GM12878 (cell line): ENCODE measurements around the gene NOXA1. TPM values are rescaled to one million over a fixed set of nuclear protein-coding genes. Genes with fewer than 3 reads are reported as not detected.

Source experiments
- ATAC-seq: fragments of 200-7000 bp; cut with Tn5 transposase; 3 replicates; pipeline ENCODE4 v1.9.1; 2020; ENCODE audit warnings: mild to moderate bottlenecking, moderate library complexity
- BruUV-seq: library from RNA; stranded (reverse); fragments of 400-500 nt; replicated peaks from 2 replicates; lab custom pipeline; 2021; lab: Mats Ljungman, UMichigan
- CTCF ChIA-PET: fragments of 300-600 bp; sonication (Branson Sonifier 250); formaldehyde crosslinking; extraction: SDS; loops from one replicate; lab custom pipeline; 2021; ENCODE audit warnings: inconsistent platforms; lab: Yijun Ruan, JAX
- POLR2A ChIA-PET: fragments of 350-600 bp; formaldehyde crosslinking; extraction: SDS; loops from one replicate; lab custom pipeline; 2021; ENCODE audit warnings: inconsistent platforms; lab: Charles Lee
- RAD21 ChIA-PET: fragments of 300-600 bp; sonication (Branson Sonifier 250); formaldehyde crosslinking; loops from one replicate; lab custom pipeline; 2023; ENCODE audit warnings: antibody characterized with exemption; ENCODE audit not compliant: unreplicated experiment; lab: Charles Lee
- SMC1A ChIA-PET: fragments of 300-600 bp; sonication (Branson Sonifier 250); formaldehyde crosslinking; loops from one replicate; lab custom pipeline; 2023; ENCODE audit not compliant: unreplicated experiment, uncharacterized antibody; lab: Charles Lee
- DNase-seq: peaks from one replicate; pipeline ENCODE4 v3.0.0-alpha.2; 2011; ENCODE audit warnings: low read depth, low spot score
- FAIRE-seq: peaks from 3 replicates; lab custom pipeline; 2011; peaks lifted over from hg19 to GRCh38; lab: Jason Lieb, UNC
- H2AFZ ChIP-seq: 2 replicates; pipeline ENCODE4 v1.6.0; 2011; ENCODE audit warnings: low read depth, low read length, control low read depth; ENCODE audit not compliant: control insufficient read depth
- H3K27ac ChIP-seq: 2 replicates; pipeline ENCODE4 v1.5.1; 2011; ENCODE audit warnings: control low read depth; ENCODE audit not compliant: control insufficient read depth, insufficient read depth
- H3K27me3 ChIP-seq, 2 experiments: replicated peaks in 1 of 2; 2 replicates each; pipeline versions ENCODE4 v1.6.0 to v1.6.1; 2011; ENCODE audit warnings: low read length in 1 of 2; ENCODE audit not compliant: control insufficient read depth in 2 of 2, insufficient read depth in 2 of 2
- H3K36me3 ChIP-seq, 2 experiments: 2 replicates each; pipeline ENCODE4 v1.5.1; 2011; ENCODE audit warnings: low read length in 1 of 2; ENCODE audit not compliant: control insufficient read depth in 2 of 2, insufficient read depth in 2 of 2
- H3K4me1 ChIP-seq: 2 replicates; pipeline ENCODE4 v1.6.1; 2011; ENCODE audit warnings: mild to moderate bottlenecking, low read length, moderate library complexity, mixed read lengths; ENCODE audit not compliant: control insufficient read depth, insufficient read depth
- H3K4me2 ChIP-seq: 2 replicates; pipeline ENCODE4 v1.6.0; 2011; ENCODE audit warnings: control low read depth; ENCODE audit not compliant: control insufficient read depth, insufficient read depth
- H3K4me3 ChIP-seq: fragments of 200-600 bp; sonication (generic); 2 replicates; pipeline ENCODE4 v1.5.1; 2016
- H3K79me2 ChIP-seq: 2 replicates; pipeline ENCODE4 v1.6.0; 2011; ENCODE audit warnings: low read length; ENCODE audit not compliant: control insufficient read depth, insufficient read depth
- H3K9ac ChIP-seq: 2 replicates; pipeline ENCODE4 v1.8.0; 2011; ENCODE audit warnings: low read length, control low read depth, mixed read lengths; ENCODE audit not compliant: control insufficient read depth, insufficient read depth
- H3K9me3 ChIP-seq: replicated peaks from 3 replicates; pipeline ENCODE4 v1.5.1; 2011; ENCODE audit warnings: mild to moderate bottlenecking, low read length; ENCODE audit not compliant: control insufficient read depth, insufficient read depth
- H4K20me1 ChIP-seq: 2 replicates; pipeline ENCODE4 v1.6.0; 2011; ENCODE audit not compliant: control insufficient read depth, insufficient read depth
- CEBPB ChIP-seq, 2 experiments: fragments of 150-350 bp in 1 of 2; IDR thresholded peaks; 2 replicates each; pipeline ENCODE4 v1.6.1; 2012 to 2014; ENCODE audit warnings: low read depth in 2 of 2, low read length in 2 of 2, borderline replicate concordance in 1 of 2, inconsistent platforms in 1 of 2
- EZH2 ChIP-seq: IDR thresholded peaks from 2 replicates; pipeline ENCODE4 v1.6.1; 2012; ENCODE audit warnings: low read depth, mild to moderate bottlenecking, control low read depth, inconsistent platforms, low read length, borderline replicate concordance; ENCODE audit not compliant: control insufficient read depth
- NFXL1 ChIP-seq: fragments of 450-650 bp; IDR thresholded peaks from 2 replicates; pipeline ENCODE4 v1.6.1; 2017; ENCODE audit warnings: antibody characterized with exemption, mild to moderate bottlenecking, borderline replicate concordance
- PAX5 ChIP-seq: IDR thresholded peaks from 2 replicates; pipeline ENCODE4 v1.6.1; 2011; ENCODE audit warnings: low read depth, low read length, borderline replicate concordance
- RELA ChIP-seq: fragments of 450-650 bp; IDR thresholded peaks from 2 replicates; pipeline ENCODE4 v1.8.0; 2014; ENCODE audit warnings: borderline replicate concordance; ENCODE audit not compliant: partially characterized antibody
- SIN3A ChIP-seq: IDR thresholded peaks from 2 replicates; pipeline ENCODE4 v1.6.1; 2012; ENCODE audit warnings: low read depth, low read length, improper control_type of control experiment
- SP1 ChIP-seq: IDR thresholded peaks from one replicate; pipeline ENCODE4 v1.6.1; 2011; ENCODE audit warnings: low read depth, low read length
- STAT1 ChIP-seq: fragments of 450-650 bp; conservative IDR thresholded peaks from 2 replicates; pipeline ENCODE4 v1.6.1; 2014; ENCODE audit warnings: antibody characterized with exemption, mild to moderate bottlenecking
- TARDBP ChIP-seq: IDR thresholded peaks from 2 replicates; pipeline ENCODE4 v1.6.1; 2016; ENCODE audit warnings: borderline replicate concordance
- WGBS: methylation state at CpG from one replicate; pipeline ENCODE4 v1.1.6; 2016; ENCODE audit warnings: low lambda C conversion rate; ENCODE audit not compliant: insufficient replicate concordance, insufficient coverage; ENCODE audit errors: missing lambda C conversion rate; 5-methylcytosine and 5-hydroxymethylcytosine counted together
- in situ Hi-C: fragments of 300-500 bp; cut with MboI; formaldehyde crosslinking; loops from 9 replicates; pipeline ENCODE4 v1.14.3; 2018; ENCODE audit warnings: mixed read lengths
- intact Hi-C: fragments of 100-400 bp; cut with micrococcal nuclease; formaldehyde crosslinking; loops from one replicate; pipeline ENCODE4 v1.14.2; 2022; ENCODE audit not compliant: unreplicated experiment
- polyA plus RNA-seq, 11 experiments: library from polyadenylated mRNA; depleted of rRNA in 4 of 11; unstranded in 6 of 11; stranded (reverse) in 5 of 11; fragments of >200 nt; fragmentation: Nextera tagmentation in 4 of 11; fragmentation: Illumina TruSeq in 1 of 11; extraction: Ambion mirVana in 4 of 11; extraction: Trizol in 1 of 11; gene quantifications; 1 replicate in 1 of 11; 2 replicates in 10 of 11; pipeline versions ENCODE4 v1.2.1 to v1.2.3, GENCODE V29; 2011 to 2016; ENCODE audit warnings: inconsistent platforms in 2 of 11, missing spikeins in 2 of 11, low read depth in 1 of 11
- total RNA-seq, 4 experiments: library from RNA; depleted of rRNA in 3 of 4; stranded (reverse); fragments of >200 nt in 3 of 4; fragmentation: Illumina TruSeq in 1 of 4; extraction: Trizol in 1 of 4; gene quantifications; 2 replicates each; pipeline versions ENCODE4 v1.2.1 to v1.2.3, GENCODE V29; 2013 to 2021
- TF ChIP-seq, protein P1 (sequence below): fragments of 450-650 bp; conservative IDR thresholded peaks from 2 replicates; pipeline ENCODE4 v1.6.1; 2017; ENCODE audit warnings: mild to moderate bottlenecking, moderate library complexity
- TF ChIP-seq, protein P2 (sequence below): fragments of 450-650 bp; IDR thresholded peaks from 2 replicates; pipeline ENCODE4 v1.6.1; 2017; ENCODE audit warnings: mild to moderate bottlenecking
- TF ChIP-seq, protein P3 (sequence below): fragments of 450-650 bp; IDR thresholded peaks from 2 replicates; pipeline ENCODE4 v1.6.1; 2018; ENCODE audit warnings: borderline replicate concordance, mild to moderate bottlenecking; ENCODE audit not compliant: partially characterized antibody
- TF ChIP-seq, protein P4 (sequence below): IDR thresholded peaks from 2 replicates; pipeline ENCODE4 v1.6.1; 2011; ENCODE audit warnings: borderline replicate concordance, low read depth, mild to moderate bottlenecking, moderate library complexity, mixed read lengths, low read length; ENCODE audit not compliant: insufficient read depth; ENCODE audit errors: extremely low read length
- TF ChIP-seq, protein P5 (sequence below): fragments of 450-650 bp; IDR thresholded peaks from 2 replicates; pipeline ENCODE4 v1.6.1; 2016; ENCODE audit warnings: mild to moderate bottlenecking

The NOXA1 gene
- total and polyA plus RNA-seq, 10 of the 15 experiments (the other 5 are each of a cell fraction or from before 2014, with no cell fraction given), result 0.08 to 0.20 TPM; not detected in 8

DNA sequence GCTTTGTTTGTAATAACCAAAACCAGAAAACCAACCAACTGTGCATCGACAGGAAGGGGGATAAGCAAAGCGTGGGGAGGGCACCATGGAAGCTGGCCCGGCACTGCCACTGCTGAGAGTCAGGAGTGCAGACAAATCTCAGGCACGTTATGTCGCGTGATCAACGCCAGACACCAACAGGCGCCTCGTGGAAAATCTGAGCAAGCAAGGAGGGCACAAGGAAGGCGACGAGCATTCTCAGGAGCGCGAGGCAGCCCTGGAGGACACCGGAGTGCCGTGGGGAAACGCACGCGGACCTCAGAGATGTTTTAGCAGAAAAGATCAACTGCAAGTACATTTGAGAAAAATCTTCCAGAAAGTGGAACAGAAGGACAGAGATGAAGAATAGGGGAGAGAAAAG is 51.1 kb downstream of the NOXA1 start (continued):
- TF ChIP-seq, protein P1, sequence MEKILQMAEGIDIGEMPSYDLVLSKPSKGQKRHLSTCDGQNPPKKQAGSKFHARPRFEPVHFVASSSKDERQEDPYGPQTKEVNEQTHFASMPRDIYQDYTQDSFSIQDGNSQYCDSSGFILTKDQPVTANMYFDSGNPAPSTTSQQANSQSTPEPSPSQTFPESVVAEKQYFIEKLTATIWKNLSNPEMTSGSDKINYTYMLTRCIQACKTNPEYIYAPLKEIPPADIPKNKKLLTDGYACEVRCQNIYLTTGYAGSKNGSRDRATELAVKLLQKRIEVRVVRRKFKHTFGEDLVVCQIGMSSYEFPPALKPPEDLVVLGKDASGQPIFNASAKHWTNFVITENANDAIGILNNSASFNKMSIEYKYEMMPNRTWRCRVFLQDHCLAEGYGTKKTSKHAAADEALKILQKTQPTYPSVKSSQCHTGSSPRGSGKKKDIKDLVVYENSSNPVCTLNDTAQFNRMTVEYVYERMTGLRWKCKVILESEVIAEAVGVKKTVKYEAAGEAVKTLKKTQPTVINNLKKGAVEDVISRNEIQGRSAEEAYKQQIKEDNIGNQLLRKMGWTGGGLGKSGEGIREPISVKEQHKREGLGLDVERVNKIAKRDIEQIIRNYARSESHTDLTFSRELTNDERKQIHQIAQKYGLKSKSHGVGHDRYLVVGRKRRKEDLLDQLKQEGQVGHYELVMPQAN, result no peak
- TF ChIP-seq, protein P2, sequence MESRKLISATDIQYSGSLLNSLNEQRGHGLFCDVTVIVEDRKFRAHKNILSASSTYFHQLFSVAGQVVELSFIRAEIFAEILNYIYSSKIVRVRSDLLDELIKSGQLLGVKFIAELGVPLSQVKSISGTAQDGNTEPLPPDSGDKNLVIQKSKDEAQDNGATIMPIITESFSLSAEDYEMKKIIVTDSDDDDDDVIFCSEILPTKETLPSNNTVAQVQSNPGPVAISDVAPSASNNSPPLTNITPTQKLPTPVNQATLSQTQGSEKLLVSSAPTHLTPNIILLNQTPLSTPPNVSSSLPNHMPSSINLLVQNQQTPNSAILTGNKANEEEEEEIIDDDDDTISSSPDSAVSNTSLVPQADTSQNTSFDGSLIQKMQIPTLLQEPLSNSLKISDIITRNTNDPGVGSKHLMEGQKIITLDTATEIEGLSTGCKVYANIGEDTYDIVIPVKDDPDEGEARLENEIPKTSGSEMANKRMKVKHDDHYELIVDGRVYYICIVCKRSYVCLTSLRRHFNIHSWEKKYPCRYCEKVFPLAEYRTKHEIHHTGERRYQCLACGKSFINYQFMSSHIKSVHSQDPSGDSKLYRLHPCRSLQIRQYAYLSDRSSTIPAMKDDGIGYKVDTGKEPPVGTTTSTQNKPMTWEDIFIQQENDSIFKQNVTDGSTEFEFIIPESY, result no peak

DNA sequence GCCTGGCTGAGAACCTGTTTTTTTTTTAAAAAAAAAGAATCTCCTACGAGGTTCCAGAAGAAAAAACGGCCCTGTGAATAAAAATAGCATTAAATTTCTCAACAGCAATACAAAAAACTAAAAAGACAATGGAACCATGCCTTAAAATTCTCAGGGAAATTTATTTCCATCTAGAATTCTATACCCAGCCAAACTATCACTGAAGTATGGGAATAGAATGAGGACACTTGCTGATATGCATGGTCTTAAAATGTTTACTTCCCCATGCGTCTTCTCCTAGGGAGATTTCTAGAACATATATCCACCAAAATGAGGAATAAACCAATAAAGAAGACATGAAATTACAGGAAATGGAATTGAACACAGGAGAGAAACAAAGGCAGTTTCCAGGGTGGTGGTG is 52.5 kb downstream of the NOXA1 start:
- RAD21 ChIA-PET, result no interaction called here
- Histone ChIP-seq H3K9me3 (peaks cover 6% of the 10 kb centered on the region; the same call in 2 of the 3 replicates), H4K20me1 (no peaks in the 10 kb centered on the region), H3K9ac (no peak overlapping the region), H3K27ac (no peak overlapping the region), H3K4me3 (no peak overlapping the region), H3K4me1 (no peaks in the 10 kb centered on the region), H3K36me3 (no peaks in the 10 kb centered on the region), H3K4me2 (no peak overlapping the region), H3K79me2 (no peaks in the 10 kb centered on the region), H2AFZ (no peak overlapping the region), H3K27me3 (no peaks in the 10 kb centered on the region; a peak in 1 of 4 replicates)
- SMC1A ChIA-PET, result no interaction called here
- DNase-seq (no peak), FAIRE-seq (no peak), ATAC-seq (no peak)
- CTCF ChIA-PET, result no interaction called here
- POLR2A ChIA-PET, result no interaction called here
- 19% methylated on average over 3 of the region's 3 CpGs for WGBS
- in situ Hi-C loops (no loop called here), intact Hi-C loops (no loop called here)
- no TSS peak for BruUV-seq
- no peak for TF ChIP-seq STAT1
- TF ChIP-seq, protein P3, sequence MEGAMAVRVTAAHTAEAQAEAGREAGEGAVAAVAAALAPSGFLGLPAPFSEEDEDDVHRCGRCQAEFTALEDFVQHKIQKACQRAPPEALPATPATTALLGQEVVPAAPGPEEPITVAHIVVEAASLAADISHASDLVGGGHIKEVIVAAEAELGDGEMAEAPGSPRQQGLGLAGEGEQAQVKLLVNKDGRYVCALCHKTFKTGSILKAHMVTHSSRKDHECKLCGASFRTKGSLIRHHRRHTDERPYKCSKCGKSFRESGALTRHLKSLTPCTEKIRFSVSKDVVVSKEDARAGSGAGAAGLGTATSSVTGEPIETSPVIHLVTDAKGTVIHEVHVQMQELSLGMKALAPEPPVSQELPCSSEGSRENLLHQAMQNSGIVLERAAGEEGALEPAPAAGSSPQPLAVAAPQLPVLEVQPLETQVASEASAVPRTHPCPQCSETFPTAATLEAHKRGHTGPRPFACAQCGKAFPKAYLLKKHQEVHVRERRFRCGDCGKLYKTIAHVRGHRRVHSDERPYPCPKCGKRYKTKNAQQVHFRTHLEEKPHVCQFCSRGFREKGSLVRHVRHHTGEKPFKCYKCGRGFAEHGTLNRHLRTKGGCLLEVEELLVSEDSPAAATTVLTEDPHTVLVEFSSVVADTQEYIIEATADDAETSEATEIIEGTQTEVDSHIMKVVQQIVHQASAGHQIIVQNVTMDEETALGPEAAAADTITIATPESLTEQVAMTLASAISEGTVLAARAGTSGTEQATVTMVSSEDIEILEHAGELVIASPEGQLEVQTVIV, result no peak
- no peak for TF ChIP-seq SIN3A
- TF ChIP-seq RELA, result no peak
- TF ChIP-seq TARDBP, result no peak
- TF ChIP-seq EZH2, result no peak
- TF ChIP-seq NFXL1, result no peak
- TF ChIP-seq SP1, result no peak
- TF ChIP-seq, protein P4, sequence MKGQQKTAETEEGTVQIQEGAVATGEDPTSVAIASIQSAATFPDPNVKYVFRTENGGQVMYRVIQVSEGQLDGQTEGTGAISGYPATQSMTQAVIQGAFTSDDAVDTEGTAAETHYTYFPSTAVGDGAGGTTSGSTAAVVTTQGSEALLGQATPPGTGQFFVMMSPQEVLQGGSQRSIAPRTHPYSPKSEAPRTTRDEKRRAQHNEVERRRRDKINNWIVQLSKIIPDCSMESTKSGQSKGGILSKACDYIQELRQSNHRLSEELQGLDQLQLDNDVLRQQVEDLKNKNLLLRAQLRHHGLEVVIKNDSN, result no peak
- TF ChIP-seq, protein P5, sequence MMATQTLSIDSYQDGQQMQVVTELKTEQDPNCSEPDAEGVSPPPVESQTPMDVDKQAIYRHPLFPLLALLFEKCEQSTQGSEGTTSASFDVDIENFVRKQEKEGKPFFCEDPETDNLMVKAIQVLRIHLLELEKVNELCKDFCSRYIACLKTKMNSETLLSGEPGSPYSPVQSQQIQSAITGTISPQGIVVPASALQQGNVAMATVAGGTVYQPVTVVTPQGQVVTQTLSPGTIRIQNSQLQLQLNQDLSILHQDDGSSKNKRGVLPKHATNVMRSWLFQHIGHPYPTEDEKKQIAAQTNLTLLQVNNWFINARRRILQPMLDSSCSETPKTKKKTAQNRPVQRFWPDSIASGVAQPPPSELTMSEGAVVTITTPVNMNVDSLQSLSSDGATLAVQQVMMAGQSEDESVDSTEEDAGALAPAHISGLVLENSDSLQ, result no peak
- TF ChIP-seq CEBPB (IDR thresholded peaks at IDR 0.05; ENCODE audit: borderline replicate concordance in 1 of 2, low read depth in 2 of 2, low read length in 2 of 2), result no peak
- no peak for TF ChIP-seq PAX5
